ENCODE measurements around the gene TRIM65.

GRCh38 chr17:75925103-75925502, 28.4 kb upstream of the TRIM65 start:
- no peak for TF ChIP-seq TARDBP (IDR thresholded peaks at IDR 0.05)
- no peak for TF ChIP-seq HDGF (IDR thresholded peaks at IDR 0.05; ENCODE audit: borderline replicate concordance)
- TF ChIP-seq SP1 (IDR thresholded peaks at IDR 0.05) = no peak
- no peak for TF ChIP-seq FOXM1 (IDR thresholded peaks at IDR 0.05; ENCODE audit: borderline replicate concordance)
- TF ChIP-seq FOXK2 (IDR thresholded peaks at IDR 0.05) = no peak
